MCF 10A (cell line): ENCODE results near the gene GRIP1. TPM values are rescaled to one million over a fixed set of nuclear protein-coding genes. Genes with fewer than 3 reads are reported as not detected.

Source experiments
- BruUV-seq: library from RNA; stranded (reverse); fragments of 400-500 nt; replicated peaks from 2 replicates; lab custom pipeline; 2021; lab: Mats Ljungman, UMichigan
- CTCF ChIA-PET: fragments of 300-600 bp; sonication (Branson Sonifier 250); formaldehyde crosslinking; extraction: SDS; loops from one replicate; lab custom pipeline; 2021; ENCODE audit warnings: antibody characterized with exemption, inconsistent platforms; lab: Yijun Ruan, JAX
- POLR2A ChIA-PET: fragments of 300-600, 350-650 bp; sonication (Branson Sonifier 250); formaldehyde crosslinking; extraction: SDS; loops from one replicate; lab custom pipeline; 2020; ENCODE audit warnings: antibody characterized with exemption, inconsistent platforms; lab: Yijun Ruan, JAX
- DNase-seq: peaks from one replicate; pipeline ENCODE4 v3.0.0-alpha.2; 2018; ENCODE audit not compliant: unreplicated experiment
- H3K27ac Mint-ChIP-seq: one replicate; pipeline ENCODE4 v1.8.0; 2022; ENCODE audit warnings: mild to moderate bottlenecking, low read depth, mixed read lengths; ENCODE audit not compliant: unreplicated experiment
- H3K27me3 Mint-ChIP-seq: one replicate; pipeline ENCODE4 v1.8.0; 2022; ENCODE audit warnings: mixed read lengths; ENCODE audit not compliant: insufficient read depth, unreplicated experiment
- H3K36me3 Mint-ChIP-seq: one replicate; pipeline ENCODE4 v1.8.0; 2022; ENCODE audit warnings: mild to moderate bottlenecking, moderate library complexity, mixed read lengths; ENCODE audit not compliant: insufficient read depth, unreplicated experiment
- H3K4me1 Mint-ChIP-seq: one replicate; pipeline ENCODE4 v1.8.0; 2022; ENCODE audit warnings: mixed read lengths; ENCODE audit not compliant: insufficient read depth, unreplicated experiment
- H3K4me3 Mint-ChIP-seq: one replicate; pipeline ENCODE4 v1.8.0; 2022; ENCODE audit warnings: mild to moderate bottlenecking, moderate library complexity, mixed read lengths; ENCODE audit not compliant: unreplicated experiment
- H3K9me3 Mint-ChIP-seq: one replicate; pipeline ENCODE4 v1.8.0; 2022; ENCODE audit warnings: mixed read lengths; ENCODE audit not compliant: unreplicated experiment
- intact Hi-C: fragments of 100-400 bp; cut with micrococcal nuclease; formaldehyde crosslinking; loops from 2 replicates; pipeline ENCODE4 v1.14.1; 2022
- total RNA-seq: library from RNA; stranded (reverse); gene quantifications from 2 replicates; pipeline ENCODE4 v1.2.3, GENCODE V29; 2022
- TF ChIP-seq, protein P1 (sequence below): fragments of 200-600 bp; IDR thresholded peaks from one replicate; pipeline ENCODE4 v1.8.0; 2022; ENCODE audit warnings: antibody characterized with exemption, mild to moderate bottlenecking; ENCODE audit not compliant: unreplicated experiment

The GRIP1 gene
- total RNA-seq, 1 experiment from 2014 or later: 8.2 TPM

DNA sequence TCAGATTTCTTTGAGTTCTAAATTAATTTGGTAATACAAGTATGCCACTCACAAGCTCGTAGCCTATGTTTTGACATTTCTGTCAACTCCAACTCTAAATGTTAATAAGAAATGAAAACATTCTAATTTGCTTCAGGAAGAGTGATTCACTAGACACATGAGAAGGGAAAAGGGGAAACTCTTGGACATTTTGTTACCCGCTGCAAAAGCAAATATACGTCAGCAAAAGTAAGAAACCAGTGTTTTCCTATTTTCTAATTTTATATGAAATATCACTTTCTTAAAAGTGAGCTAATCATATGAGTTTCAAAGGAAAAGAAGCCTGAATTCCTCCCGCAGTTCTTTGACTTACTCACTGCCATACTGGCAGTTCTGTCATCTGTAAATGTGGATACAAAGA, 162.3 kb downstream of the GRIP1 start:
- H3K4me1 Mint-ChIP-seq: peaks cover 5% of the 10 kb centered on the region
- H3K27me3 Mint-ChIP-seq: no peaks in the 10 kb centered on the region
- no peak overlapping the region for H3K4me3 Mint-ChIP-seq
- H3K9me3 Mint-ChIP-seq: no peaks in the 10 kb centered on the region
- TF ChIP-seq, protein P1, sequence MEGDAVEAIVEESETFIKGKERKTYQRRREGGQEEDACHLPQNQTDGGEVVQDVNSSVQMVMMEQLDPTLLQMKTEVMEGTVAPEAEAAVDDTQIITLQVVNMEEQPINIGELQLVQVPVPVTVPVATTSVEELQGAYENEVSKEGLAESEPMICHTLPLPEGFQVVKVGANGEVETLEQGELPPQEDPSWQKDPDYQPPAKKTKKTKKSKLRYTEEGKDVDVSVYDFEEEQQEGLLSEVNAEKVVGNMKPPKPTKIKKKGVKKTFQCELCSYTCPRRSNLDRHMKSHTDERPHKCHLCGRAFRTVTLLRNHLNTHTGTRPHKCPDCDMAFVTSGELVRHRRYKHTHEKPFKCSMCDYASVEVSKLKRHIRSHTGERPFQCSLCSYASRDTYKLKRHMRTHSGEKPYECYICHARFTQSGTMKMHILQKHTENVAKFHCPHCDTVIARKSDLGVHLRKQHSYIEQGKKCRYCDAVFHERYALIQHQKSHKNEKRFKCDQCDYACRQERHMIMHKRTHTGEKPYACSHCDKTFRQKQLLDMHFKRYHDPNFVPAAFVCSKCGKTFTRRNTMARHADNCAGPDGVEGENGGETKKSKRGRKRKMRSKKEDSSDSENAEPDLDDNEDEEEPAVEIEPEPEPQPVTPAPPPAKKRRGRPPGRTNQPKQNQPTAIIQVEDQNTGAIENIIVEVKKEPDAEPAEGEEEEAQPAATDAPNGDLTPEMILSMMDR: no peak
- no peak for DNase-seq
- no peak overlapping the region for H3K27ac Mint-ChIP-seq
- ChIA-PET CTCF (no interaction called here), POLR2A (no interaction called here)
- intact Hi-C loops: no loop called here
- no peaks in the 10 kb centered on the region for H3K36me3 Mint-ChIP-seq
- no TSS peak for BruUV-seq

DNA sequence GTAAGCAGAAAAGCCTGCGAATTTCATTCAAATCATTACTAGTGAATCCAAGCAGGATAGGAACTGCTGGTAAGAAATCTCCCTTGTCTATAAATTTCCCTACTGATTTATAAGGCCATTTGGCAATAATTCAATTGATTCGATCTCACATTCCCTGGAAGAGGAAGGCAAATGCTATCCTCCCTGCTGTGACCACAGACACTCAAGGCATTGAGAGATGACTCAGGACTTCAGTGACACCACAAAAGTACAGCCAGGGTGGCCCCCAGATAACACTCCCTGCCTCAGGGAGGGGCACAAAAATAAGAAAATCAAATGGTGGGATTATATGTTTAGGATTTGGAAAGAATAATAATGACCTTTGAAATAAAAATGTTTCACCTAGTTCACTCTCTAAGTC, 162.7 kb downstream of the GRIP1 start:
- Mint-ChIP-seq H3K36me3 (no peaks in the 10 kb centered on the region), H3K27me3 (no peaks in the 10 kb centered on the region), H3K4me1 (peaks cover 5% of the 10 kb centered on the region), H3K4me3 (no peak overlapping the region), H3K27ac (no peak overlapping the region), H3K9me3 (no peaks in the 10 kb centered on the region)
- ChIA-PET CTCF (no interaction called here), POLR2A (no interaction called here)
- DNase-seq: no peak
- TF ChIP-seq, protein P1: no peak
- no TSS peak for BruUV-seq
- intact Hi-C loops: no loop called here

DNA sequence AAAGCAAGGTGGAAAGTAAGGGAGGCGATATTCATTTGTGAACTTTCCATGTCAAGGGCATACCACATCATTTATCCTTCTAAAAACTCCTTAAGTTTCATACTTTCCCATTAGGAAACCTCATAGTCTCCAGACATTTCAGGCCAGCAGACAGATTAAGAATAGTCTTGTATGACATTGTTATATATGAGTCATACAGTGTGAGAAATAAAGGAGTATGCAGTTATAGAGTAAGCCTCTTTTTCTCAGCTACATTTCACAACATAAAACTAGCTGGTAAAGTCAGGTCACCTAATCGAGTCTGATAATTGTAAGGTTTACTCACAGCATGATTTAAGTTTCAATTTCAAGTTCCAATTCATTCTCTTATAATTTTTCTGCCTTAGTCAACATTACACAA, 164.3 kb downstream of the GRIP1 start:
- TF ChIP-seq, protein P1: no peak
- Mint-ChIP-seq H3K27ac (no peak overlapping the region), H3K27me3 (no peaks in the 10 kb centered on the region), H3K9me3 (no peaks in the 10 kb centered on the region), H3K36me3 (no peaks in the 10 kb centered on the region), H3K4me1 (peaks cover 5% of the 10 kb centered on the region), H3K4me3 (no peak overlapping the region)
- ChIA-PET CTCF (no interaction called here), POLR2A (no interaction called here)
- BruUV-seq: no TSS peak
- intact Hi-C loops: no loop called here
- peak; percentile 48 for DNase-seq

DNA sequence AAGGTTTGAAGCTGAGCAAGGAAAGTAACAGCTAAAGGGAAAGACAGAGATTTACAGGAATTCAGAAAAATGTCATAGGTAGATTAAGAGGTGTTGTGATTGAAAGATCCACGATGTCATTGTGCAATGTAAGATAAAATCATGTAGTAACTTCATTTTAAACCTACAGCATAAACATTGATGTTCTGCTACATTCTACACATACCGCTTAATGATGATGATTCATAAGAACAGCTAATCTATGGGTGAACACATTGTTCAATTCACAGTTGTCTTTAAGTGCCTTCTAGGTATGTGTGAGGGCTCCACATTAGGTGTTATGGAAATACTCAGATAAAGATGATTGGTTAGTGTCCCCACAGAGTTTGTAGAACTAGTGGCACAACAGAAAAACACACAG, 170.9 kb downstream of the GRIP1 start:
- no peak overlapping the region for H3K27ac Mint-ChIP-seq
- no peaks in the 10 kb centered on the region for H3K27me3 Mint-ChIP-seq
- ChIA-PET POLR2A (no interaction called here), CTCF (interaction anchor here (0.7 kb wide), 1 partner anchor 20 kb away, joined by 3 read pairs; no protein-coding TSS in a partner anchor)
- TF ChIP-seq, protein P1: no peak
- BruUV-seq: no TSS peak
- H3K4me1 Mint-ChIP-seq: peaks cover 7% of the 10 kb centered on the region
- H3K36me3 Mint-ChIP-seq: no peaks in the 10 kb centered on the region
- peak; percentile 3 for DNase-seq
- intact Hi-C loops: no loop called here
- H3K9me3 Mint-ChIP-seq: no peaks in the 10 kb centered on the region
- no peak overlapping the region for H3K4me3 Mint-ChIP-seq
